ENCODE measurements around the gene PRM1. TPM values are rescaled to one million over a fixed set of nuclear protein-coding genes. Genes with fewer than 3 reads are reported as not detected.

The PRM1 gene
- total RNA-seq, 1 experiment from 2014 or later = not detected

DNA sequence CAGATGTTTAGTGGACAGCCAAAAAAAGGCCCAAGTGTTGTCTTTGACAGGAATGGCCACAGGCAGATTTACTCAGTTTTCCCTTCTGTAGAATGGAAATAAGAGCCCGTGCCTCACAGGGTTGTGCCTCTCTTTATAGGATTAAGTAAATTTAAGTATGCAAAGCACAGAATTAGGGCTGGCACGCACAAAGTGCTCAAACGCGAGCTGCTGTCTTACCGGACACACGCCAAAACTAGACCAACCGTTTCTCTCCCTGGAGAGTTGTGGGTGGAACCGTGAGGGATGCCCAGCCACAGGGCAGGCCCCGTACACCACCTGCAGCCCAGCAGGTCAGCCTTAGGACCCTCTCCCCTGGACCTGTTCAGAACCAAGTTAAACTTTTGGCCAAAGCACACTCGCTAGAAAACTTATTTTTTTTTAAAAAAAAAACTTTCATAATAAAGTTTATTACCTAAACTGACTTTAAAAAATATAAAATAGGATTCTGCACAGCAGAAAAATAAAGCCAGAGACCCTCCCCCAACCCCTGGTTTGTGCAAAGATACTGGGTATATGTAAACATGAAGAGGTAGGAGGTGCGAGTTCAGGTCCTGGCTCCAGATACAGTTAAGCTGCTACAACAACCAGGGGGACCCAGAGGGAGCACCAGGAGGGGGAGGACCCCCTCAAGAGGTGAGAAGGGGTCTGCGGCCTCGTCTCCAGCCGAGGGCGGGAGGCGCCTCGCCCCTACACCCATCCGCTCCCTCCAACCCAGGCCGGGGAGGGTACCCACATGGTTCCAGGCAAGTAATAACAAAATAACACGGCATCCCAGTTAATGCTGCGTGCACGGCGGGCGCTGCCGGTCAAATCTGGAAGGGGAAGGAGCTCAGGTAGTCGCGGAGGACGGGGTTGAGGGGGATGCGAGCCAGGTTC lies 26.9 kb downstream of the PRM1 start:
- DNase-seq (ENCODE audit: low spot score) = no peak

DNA sequence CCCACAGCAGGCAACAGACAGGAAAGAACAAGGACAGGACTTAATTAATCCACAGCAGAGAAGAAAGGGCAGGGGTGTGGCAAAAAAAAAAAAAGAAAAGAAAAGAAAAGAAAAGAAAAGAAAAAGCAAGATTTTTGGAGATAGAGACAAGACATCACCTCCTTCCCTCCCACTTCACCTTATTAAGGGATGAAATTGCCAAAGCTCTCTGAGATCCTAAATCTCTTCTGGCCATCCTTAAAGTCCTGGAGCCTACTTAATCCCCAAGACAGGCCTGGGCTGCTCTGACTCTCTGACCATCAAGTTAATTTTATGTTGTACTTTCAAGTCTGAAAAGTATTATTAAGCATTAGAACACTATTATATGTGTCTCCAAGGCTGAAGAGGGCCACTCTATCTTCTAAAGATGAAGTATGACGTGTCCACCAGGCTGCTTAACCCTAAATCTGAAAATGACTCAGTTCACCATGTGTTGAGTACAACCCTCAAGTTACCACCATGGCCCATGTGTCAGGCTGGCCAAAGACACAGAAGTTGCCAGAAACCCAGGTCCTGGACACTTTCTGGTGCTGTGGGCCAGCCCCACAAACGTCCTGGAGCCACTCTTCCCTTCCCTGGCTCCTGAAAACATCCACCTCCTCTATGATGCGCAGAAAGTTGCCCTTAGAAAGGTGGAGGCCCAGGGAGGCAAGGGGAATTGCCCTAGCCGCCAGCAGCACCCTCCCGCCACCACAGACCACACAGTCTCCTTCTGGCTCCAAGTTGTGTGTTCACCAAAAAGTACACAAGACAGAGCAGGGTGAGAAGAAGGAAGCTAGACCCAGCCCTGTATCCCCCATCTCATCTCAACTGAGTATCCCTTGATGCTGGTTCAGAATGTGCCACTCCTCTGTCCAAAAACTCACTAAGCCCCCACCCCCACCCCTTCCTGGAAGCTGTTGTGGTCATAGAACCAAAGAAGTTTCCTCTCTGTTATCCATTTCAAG lies 27.8 kb downstream of the PRM1 start:
- DNase-seq (ENCODE audit: low spot score) = no peak

DNA sequence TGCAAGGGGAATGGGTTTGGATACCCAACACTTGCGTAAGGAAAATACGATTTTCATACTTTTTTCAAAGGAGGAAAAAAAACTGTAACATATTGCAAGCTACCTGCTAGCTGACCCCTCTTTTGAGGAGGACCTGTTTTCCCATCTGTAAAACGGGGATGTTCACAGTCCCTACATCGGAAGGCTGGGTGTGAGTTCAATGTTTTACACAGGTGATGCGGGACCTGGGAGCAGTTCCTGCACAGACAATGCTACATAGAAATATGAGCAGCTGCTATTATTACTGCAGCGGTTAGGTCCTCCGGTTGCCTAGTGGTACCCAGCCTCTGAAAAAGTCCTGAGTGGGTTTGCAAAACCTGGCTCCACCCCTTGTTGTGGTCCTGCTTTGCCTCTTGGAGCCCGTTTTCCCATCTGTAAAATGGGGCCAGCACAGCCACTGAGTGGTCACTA lies 28.6 kb downstream of the PRM1 start:
- no peak for DNase-seq (ENCODE audit: low spot score)

DNA sequence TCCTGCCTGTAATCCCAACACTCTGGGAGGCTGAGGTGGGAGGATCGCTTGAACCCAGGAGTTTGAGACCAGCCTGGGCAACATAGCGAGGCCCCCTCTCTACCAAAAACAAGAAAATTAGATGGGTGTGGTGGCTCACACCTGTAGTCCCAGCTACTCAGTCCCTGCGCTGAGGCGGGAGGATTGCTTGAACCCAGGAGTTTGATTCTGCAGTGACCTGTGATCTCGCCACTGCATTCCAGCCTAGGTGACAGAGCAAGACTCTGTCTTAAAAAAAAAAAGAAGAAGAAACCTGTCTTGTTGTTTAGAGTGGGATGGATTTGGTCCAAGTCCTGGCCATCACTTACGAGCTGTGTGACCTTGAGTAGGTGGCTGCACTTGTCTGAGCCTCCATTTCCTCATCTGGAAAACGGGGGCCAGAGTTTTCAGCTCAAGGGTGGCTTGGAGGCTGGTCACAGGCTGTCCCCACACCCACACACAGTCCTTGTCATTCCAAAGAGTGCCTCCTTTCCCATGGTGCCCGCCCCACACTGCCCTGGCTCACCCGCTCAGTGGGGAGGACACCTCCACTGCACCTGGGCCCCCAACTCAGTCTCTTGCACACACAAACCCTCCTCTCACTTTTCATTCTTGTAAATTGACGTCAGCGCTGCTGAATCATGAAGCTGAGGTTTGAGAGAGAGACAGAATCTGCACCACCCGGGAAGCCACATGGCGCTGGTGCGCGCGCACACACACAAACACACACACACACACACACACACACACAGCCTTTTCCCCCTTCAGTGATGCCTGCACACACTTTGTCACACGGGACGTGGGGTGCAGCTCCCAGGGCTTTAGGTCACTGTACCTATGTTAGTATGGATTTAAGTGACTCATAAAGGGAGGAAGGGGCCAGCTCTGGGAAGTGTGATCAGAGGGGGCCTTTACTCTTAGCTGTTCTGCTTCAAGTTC lies 29.3 kb downstream of the PRM1 start:
- no peak for DNase-seq (ENCODE audit: low spot score)

DNA sequence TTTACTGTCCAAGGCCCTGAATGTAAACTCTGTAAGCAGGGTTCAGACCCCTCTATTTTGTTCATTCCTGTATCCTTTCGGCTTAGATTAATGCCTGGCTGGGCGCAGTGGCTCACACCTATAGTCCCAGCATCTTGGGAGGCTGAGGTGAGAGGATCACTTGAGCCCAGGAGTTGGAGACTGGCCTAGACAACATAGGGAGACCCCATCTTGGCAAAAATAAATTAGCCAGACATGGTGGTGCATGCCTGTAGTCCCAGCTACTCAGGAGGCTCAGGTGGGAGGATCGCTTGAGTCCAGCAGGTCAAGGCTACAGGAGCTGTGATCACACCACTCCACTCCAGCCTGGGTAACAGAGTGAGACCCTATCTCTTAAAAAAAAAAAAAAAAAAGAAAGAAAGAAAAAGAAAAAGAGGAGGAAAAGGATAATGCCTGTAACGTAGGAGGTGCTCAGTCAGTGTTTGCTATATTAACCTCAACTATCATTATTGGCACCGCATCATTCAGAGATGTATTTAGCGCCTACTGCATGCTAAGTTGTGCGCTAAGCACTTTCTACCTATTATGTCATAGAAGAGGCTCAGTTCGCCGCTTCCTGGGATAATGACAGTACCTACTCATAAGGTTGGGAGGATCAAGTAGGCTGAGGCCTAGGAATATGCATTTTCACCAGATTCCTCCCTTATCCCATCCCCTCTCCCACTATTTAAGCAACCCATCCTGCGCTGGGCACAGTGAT lies 30.2 kb downstream of the PRM1 start:
- no peak for DNase-seq (ENCODE audit: low spot score)

DNA sequence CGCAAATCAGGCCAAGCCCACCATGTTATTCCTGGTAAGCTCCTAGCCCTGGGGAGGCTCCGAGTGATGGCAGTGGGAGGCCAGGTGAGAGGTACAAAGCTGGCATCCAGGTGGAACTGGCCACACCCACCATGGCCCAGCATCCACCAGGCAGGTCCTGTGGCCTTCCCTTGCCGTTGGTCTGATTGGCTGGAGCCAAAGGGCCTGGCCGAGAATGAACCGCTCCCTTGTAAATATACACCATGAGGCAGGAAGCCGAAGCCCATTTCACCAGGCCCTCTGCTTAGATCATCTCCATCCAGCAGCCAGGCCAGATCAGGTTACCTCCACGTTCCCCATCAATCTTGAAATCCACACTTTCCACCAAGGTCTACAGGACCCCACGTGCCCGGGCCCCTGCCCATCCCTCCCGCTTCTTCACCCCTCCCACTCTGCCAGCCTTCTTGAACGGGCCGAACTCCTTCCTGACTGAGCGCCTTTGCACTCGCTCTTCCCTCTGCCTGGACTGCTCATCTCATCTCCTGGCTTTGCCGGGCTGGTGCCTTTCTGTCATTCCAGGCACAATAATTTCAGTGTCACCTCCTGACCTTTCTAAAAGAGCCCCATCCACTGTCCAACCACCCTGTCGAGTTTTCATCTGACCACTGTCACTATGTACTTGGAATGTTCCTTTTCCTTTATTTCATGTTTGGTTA lies 30.9 kb downstream of the PRM1 start:
- no peak for DNase-seq (ENCODE audit: low spot score)

DNA sequence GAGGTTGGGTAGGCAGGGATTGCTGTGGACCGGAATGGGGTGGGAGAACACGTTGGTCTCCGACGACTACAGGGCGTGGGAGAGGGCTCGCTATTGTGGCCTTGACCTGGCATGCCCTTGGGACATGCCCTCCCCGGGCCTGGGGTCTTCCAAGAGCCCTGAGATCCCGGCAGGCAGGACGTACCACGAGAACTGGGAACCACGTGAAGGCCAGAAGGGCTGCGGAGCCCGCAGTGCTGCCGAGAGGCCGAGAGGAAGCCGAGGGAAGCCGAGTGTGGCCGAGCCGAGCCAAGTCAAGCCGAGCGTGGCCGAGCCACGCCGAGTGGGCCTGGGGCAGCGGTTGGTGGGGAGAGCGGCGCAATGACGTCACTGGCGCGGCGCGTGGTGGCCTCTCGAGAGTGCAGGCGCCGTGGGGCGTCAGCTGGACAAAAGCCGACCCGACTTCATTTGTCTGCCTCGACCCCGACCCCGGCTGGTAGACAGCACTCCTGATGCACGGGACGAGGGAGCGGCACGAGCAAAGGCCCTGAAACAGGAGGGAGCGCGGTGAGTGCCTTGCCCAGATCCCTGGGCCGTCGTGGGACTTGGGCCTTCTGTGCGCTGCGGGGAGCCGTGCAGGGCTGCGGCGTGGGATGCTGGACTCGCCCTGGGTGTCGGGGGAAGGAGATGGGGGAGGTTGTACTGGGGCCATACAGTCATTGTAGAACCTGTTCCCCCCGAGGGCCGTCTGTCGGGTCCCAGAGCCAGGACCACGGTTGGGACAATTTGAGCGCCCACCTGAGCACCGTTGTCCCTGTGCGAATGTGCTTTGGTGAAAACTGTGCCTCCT lies 31.7 kb downstream of the PRM1 start:
- DNase-seq (ENCODE audit: low spot score) = no peak

DNA sequence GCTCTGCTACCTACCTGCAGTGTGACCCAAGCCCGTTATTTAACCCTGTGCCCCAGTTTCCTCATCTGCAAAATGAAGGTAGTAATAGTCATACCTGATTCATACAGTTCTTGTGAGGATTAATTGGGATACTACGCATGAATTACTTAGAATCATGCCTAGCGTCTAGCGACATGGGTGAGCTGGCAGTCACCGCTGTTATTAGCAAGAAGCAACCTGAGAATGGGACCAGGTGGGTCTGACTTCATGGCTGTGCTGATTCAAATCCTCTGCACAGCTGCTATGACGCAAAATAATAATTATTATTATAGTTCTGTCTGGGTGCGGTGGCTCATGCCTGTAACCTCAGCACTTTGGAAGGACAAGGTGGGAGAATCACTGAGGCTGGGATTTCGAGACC lies 33.0 kb downstream of the PRM1 start:
- no peak for DNase-seq (ENCODE audit: low spot score)

DNA sequence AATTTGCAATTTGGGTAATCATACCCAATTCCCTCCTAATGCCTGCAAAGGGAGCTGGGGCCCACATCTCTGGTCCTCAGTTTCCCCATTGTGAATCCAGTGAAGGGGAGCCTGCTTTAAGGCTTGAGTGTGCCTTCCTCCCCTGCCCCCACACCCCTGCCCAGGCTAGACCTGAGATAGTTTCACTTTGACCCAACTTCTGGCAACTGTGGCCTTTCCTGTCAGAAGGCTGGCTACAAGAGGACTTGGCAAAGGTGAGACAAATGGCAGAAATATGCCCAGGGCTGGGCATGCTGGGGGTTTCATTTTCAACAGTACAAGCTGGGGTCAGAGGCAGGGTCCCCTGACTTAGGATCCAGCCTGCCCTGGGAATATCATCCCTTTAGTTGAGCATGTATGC lies 35.1 kb downstream of the PRM1 start:
- DNase-seq (ENCODE audit: low spot score) = no peak

DNA sequence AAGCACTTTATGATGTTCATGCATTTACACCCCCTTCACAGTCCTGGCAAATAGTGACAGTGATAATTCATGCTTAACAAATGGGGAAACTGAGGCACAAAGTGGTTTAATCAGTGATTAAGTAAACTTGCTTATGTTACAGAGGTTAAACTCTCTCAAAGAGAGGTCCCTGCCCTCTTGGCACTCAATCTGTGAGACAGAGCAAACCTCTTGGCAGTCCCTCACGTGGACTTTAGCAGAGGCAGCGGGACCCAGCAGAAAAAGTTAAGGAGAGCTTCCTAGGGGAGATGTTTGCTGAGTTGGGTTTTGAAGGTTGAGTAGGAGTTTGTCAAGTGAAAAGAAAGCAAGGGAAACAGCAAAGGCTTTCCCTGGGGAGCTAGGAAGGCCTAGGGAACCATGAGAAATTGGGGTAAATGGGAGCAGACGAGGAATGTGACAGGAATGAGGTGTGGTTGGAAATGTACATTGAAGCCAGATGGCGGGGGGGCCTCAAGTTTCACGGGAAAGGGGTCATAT lies 35.9 kb downstream of the PRM1 start:
- no peak for DNase-seq (ENCODE audit: low spot score)

DNA sequence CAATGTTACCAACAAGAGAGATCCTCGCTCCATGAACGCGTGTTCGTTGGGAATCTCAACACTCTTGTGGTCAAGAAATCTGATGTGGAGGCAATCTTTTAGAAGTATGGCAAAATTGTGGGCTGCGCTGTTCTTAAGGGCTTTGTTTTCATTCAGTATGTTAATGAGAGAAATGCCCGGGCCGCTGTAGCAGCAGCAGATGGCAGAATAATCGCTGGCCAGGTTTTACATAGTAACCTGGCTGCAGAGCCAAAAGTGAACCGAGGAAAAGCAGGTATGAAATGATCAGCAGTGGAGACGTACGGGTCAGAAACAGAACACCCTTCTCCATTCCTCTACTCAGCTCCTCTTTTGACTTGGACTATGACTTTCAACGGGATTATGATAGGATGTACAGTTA lies 38.5 kb downstream of the PRM1 start:
- no peak for DNase-seq (ENCODE audit: low spot score)

DNA sequence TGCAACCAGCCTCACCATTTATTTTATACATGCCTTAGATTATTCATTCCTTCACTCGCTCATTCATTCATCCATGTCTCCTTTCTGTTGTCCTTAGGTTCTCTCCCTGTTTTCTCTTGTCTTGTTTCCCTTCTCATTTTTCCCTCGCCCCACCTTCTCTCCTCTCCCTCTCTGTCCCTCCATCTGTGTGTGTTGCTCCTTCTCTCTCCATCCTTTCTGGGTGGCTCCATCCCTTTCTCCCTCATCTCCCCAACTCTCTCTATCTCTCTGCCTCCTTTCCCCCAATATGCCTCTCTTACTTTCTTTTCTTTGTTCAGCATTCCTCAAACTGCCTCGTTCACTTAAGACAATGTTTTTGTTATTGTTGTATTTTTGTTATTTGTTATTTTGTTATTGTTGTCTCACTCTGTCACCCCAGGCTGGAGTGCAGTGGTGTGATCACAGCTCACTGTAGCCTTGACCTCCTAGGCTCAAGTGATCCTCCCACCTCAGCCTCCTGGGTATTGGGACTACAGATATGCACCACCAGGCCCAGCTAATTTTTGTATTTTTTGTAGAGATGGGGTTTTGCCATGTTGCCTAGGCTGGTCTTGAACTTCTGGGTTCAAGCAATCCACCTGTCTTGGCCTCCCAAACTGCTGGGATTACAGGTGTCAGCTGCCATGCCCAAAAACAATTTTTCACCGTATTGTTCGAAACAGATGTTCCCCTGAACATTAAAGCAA lies 39.5 kb downstream of the PRM1 start:
- DNase-seq (ENCODE audit: low spot score) = no peak

DNA sequence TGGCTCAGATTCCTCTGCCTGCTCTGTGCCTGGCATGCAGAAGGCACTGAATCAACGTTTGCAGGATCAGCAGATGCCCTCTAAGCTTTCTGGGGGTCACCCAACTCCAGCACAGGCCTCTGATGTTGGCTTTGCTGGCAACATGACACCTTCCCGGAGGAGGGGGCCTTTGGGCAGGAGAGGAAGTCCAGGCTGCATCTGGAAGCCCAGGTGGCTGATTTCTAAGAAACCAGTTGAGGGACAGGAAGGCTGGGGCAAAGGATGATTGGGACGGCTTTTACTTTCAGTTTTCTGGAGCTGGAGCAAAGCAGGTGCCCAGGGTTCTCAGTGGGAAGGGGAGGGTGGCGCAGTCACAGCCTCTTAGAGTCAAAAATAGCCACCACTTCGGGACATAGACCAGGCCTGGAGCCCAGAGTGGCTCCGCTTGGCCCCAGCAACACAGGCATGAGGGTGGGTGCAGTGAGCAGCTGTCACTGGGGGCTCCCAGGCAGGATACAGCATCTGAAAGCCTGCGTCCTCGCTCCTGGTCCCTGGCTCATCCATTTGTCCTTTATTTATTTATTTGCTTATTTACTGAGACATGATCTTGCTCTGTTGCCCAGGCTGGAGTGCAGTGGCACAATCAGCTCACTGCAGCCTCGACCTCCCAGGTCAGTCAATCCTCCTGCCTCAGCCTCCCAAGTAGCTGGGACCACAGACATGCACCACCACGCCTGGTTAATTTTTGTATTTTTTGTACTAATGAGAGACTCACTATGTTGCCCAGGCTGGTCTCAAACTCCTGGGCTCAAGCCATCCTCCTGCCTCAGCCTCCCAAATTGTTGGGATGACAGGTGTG lies 40.3 kb downstream of the PRM1 start:
- no peak for DNase-seq (ENCODE audit: low spot score)

DNA sequence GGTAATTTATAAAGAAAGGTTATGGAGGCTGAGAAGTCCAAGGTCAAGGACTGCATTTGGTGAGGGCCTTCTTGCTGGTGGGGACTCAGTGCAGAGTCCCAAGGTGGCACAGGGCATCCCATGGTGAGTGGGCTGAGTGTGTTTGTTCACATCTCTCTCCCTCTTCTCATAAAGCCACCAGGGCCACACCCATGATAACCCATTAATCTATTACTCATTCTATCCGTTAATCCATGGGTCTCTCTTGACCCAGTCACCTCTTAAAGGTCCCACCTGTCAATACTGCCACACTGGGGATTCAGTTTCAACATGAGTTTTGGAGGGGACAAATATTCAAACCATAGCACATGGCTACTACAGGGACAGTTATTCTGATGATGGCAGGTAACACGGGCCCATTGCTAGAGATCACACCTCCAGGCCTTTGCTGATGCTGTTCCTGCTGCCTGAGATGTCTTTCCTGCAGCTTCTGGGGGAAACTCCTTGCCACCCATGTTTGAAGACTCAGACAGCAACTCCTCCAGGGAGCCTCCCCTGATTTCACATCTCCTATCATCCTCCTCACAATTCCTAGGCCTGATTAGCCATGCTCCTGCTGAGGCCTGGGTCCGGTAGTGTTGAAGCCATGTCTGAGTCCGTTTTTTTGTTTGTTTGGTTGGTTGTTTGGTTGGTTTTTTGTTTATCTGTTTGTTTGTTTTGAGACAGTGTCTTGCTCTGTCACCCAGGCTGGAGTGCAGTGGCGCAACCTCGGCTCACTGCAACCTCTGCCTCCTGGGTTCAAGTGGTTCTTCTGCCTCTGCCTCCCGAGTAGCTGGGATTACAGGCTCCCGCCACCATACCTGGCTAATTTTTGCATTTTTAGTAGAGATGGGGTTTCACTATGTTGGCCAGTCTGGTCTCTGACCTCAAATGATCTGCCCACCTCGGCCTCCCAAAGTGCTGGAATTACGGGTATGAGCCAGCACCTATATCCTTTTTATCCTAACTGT lies 41.2 kb downstream of the PRM1 start:
- DNase-seq (ENCODE audit: low spot score) = no peak

DNA sequence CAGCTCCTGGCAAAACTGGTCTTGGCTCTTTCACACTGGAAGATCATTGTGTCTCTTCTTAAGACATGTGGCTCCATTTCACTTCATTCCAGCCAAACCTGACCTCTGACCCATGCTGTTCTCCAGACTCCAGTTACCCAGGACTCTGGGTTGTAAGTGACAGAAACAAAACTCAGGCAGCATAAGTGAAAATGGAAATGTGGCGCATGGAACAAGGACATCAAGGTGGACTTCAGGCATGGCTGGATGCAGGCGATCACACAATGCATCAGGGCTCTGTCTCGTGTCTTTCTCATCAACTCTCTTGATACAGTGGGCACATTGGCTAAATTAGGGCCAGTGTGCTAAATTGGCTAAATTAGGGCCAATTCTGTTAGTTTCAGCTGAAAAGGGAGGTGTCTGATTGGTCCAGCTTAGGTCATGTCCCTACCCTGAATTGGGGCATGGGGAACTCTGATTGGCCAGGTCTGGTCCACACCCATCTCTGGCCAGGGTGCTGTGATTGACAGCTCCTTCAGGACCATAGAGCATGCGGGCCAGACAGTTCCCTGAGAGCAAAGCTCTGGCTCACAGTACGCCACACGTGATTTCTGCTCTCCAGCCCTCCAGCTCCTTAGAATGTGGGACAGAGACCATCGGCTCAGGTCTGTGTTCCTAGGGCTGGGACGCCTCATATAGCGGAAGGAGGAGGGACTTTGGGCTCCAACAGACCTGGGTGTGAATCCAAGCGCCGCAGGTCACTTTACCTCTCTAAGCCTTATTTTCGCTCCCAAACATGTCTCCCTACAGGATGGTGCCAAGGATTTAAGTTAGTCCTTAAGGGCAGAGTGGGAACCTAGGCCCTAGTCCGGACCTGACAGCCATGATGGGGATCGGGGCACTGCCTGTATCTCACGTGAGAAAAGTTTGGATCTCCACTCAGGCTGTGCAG lies 42.6 kb downstream of the PRM1 start:
- DNase-seq (ENCODE audit: low spot score) = no peak
